ENCODE data around the gene ELOA.
"Not testable (repeated sequence)": the region's sequence is repeated elsewhere in the genome, so short reads cannot be mapped to it uniquely, and the experiment has no call there.

The ELOA gene

DNA sequence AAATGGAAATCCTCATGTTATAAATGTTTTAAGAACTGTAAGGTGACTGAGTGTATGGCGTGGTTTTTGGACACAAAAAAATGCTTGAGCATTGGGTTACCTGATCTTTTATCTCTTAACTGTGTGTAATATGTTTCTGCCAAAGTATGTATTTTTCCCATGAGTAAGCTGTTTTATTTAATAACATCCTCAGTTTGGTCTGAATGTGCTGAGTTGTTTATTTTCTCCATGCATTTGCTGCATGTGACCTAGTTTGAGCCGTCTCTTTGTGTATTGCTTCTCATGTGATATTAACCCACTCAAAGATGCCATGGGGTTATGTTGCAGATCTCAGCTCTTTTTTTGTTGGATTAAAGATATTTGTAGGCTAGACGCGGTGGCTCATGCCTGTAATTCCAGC is 41.6 kb downstream of the ELOA start:
- no peak for DNase-seq

- no peak for DNase-seq
Observed at GRCh38 chr1:23787701-23788100, 44.4 kb downstream of the ELOA start.

DNA sequence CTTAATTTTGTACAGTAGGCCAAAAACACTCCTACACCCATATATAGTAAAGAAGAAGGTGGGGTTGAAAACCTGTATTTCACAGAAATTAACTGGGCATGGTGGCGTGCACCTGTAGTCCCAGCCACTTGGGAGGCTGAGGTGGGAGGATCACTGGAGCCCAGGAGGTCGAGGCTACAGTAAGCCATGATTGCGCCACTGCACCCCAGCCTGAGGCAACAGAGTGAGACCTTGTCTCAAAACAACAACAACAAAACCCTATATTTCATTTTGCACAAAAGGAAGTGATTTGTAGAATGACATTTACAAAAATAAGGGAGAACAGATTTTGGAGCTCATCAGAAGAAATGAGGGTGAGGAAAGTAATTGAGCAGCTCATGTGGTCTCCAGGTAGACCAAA is 45.4 kb downstream of the ELOA start:
- DNase-seq = no peak

- peak; percentile 71 to 91 (median 80) for DNase-seq
Observed at GRCh38 chr1:23790696-23791515, 47.6 kb downstream of the ELOA start, which contains the start of gene LYPLA2. LYPLA2 (plus strand) TSS chr1:23791145; CDS start chr1:23792683, 1,538 bp downstream.

- DNase-seq = peak in 1 of 5 experiments; percentile 38
Observed at GRCh38 chr1:23791516-23792047, 48.3 kb downstream of the ELOA start.

GRCh38 chr1:23792151-23792945 is 49.1 kb downstream of the ELOA start:
- DNase-seq = no peak

- peak in 3 of 5 experiments; percentile 29 to 43 (median 36) for DNase-seq
Observed at GRCh38 chr1:23793018-23793781, 49.9 kb downstream of the ELOA start.

DNA sequence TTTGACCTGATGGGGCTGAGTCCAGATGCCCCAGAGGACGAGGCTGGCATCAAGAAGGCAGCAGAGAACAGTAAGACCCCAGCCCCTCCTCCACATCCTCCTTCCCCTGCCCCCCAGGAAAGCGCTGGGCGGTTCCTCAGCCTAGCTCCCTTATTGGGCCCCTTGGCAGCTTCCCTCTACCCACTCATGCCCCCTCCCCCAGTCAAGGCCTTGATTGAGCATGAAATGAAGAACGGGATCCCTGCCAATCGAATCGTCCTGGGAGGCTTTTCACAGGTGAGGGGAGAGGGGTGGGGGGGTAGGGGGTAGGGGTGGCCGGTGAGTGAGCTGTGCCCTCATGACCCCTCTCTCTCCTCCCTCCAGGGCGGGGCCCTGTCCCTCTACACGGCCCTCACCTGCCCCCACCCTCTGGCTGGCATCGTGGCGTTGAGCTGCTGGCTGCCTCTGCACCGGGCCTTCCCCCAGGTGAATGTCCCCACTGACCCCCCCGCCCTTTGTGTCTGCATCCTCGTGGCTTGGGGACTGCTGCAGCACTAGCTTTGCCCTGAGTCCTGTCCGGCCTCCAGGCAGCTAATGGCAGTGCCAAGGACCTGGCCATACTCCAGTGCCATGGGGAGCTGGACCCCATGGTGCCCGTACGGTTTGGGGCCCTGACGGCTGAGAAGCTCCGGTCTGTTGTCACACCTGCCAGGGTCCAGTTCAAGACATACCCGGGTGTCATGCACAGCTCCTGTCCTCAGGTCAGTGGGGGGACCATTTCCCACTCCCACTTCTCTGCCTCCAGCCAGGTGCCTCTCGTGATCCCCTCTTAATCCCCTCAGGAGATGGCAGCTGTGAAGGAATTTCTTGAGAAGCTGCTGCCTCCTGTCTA is 50.8 kb downstream of the ELOA start:
- no peak for DNase-seq

DNA sequence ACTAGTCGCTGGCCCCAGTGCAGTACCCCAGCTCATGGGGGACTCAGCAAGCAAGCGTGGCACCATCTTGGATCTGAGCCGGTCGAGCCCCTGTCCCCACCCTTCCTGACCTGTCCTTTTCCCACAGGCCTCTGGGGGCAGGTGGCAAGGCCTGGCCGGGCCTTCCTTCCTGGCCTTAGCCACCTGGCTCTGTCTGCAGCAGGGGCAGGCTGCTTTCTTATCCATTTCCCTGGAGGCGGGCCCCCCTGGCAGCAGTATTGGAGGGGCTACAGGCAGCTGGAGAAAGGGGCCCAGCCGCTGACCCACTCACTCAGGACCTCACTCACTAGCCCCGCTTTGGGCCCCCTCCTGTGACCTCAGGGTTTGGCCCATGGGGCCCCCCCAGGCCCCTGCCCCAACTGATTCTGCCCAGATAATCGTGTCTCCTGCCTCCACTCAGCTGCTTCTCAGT is 51.5 kb downstream of the ELOA start:
- DNase-seq = not testable (repeated sequence)

- no peak for DNase-seq
Observed at GRCh38 chr1:23795676-23796465, 52.6 kb downstream of the ELOA start.

- DNase-seq = no peak
Observed at GRCh38 chr1:23796466-23797271, 53.4 kb downstream of the ELOA start.

DNA sequence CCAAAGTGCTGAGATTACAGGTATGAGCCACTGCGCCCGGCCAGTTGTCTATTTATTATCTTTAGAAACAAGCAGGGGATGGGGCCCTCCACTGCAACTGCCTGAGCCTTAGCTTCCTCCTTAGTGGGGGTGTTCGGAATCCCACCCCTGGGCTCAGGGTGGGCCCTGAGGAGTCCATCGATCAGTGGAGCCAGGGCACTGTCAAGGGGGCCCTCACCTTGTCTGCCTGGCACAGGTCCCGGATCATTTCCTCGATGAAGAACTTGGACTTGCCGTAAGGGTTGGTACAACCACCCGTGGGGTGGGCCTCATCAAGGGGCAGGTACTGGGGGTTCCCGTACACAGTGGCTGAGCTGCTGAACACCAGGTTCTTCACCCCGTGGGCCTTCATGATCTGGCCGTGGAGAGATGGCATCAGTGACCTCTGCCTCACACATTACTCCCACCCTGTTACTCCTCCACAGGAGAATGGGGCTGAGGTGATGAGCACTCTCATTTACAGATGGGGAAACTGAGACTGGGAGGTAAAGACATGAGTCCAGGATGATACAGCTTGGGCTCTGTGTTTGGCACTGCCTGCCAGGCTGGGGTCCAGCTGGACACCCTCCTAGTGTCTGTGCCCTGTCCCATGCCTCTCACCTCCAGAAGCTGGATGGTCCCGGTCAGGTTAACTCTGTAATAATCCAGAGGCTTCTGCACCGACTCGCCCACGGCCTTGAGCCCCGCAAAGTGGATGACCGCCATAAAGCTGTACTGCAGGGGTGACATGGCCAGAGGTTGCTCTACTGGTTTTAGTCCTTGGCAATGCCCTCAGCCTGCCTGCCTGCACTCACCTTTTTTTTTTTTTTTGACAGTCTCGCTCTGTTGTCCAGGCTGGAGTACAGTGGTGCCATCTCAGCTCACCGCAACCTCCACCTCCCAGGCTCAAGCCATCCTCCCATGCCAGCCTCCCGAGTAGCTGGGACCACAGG is 54.5 kb downstream of the ELOA start:
- no peak for DNase-seq

DNA sequence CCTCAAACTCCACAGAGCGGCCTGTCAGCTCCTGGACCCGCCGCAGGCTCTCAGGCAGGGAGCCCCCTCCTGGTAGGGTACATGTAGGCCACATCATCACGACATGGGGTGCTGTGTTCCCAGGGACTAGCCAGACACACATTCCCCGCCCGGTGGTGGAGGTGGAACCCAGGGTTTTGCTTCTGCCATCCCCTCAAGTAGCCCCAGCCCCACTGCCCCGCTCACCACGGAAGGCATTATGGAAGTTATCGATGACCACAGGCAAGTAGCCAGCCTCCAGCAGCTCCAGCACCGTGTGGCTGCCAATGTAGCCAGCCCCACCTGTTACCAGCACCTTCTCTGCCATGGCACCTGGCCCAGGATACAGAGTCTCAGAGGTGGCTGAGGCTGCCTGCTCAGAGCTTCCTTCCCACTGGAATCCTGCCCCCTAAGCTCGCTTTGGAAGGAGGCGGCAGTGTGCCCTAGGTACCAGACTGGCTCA is 55.4 kb downstream of the ELOA start:
- DNase-seq = peak in 1 of 5 experiments; percentile 19

DNA sequence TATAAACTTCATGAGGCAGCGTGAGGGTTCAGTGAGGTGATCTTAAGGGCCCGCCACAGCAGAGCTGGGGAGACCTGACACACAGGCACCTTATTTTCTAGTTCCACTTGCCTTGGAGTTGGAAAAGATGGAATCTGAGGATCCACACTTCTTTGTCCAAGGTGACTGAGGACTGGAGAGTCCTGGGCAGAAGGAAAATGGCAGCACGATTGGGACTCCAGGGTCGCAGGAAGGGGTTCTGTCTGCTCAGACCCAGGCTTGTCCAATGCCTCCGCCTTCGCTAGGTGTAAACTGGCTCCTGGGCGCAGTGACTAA is 55.9 kb downstream of the ELOA start:
- DNase-seq = no peak

GRCh38 chr1:23799570-23800399 is 56.5 kb downstream of the ELOA start:
- DNase-seq = peak in 1 of 5 experiments; percentile 32

DNA sequence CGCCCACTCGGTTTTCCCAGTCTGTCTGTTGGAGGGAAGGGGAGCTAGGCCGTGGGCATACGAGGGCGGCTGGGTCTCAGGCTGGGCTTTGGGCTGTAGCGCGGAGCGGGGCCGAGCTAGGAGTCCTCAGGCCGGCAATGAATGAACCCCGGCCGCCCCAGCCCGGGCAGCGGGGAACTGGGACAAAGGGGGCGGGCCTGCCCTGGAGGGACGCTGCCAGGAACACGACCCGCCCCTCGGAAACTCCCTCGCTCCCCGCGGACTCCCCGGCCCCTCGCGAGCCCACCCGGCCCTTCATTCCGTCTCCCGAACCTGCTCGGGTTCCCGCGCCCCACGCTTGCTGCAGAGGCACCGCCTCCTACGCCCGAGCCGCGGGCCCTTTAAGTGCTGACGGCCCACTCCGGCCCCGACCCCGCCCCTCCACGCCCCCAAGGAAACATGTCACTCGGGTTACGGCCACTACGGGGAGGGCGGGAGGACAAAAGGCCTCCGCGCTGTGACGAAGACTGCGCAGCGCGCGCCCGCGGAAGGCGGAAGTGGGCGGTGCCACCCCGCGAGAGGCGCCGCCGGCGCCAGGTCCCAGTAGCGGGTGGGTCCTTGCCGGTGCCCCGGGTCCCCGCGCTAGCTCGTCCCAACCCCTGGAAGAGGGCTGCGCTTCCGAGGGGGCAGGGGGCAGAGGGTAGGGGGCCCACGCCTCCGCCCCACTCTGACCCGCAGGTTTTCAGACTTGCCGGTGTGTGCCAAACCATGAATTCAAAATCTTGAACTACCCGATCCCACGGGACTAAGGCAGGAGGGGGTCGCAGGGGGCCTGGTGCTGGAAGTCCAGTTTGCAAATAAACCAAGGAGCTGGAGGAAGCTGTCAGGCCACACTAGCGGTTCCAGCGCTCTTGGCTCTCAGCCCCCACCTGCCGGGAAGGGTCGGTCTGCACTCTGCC is 57.4 kb downstream of the ELOA start, which contains the start of gene GALE:
GALE (minus strand) TSS at position 355 of the 938 bp plus-strand sequence. CDS start 1,747 bp downstream, outside the sequence.
- DNase-seq = peak; percentile 90 to 98 (median 97)

Data from T-helper 2 cell (primary cell).